Neural crest cell (in vitro differentiated cells): ENCODE measurements around the gene ORC3. TPM values are rescaled to one million over a fixed set of nuclear protein-coding genes. Genes with fewer than 3 reads are reported as not detected.

ENCODE experiments used
- DNase-seq: peaks from one replicate; pipeline ENCODE4 v3.0.0; 2021; ENCODE audit warnings: low read depth, mixed read lengths, low spot score
- H3K27ac Mint-ChIP-seq: one replicate; pipeline ENCODE4 v1.8.0; 2021; ENCODE audit warnings: mild to moderate bottlenecking, mixed read lengths; ENCODE audit not compliant: unreplicated experiment
- H3K27me3 Mint-ChIP-seq: 2 replicates; pipeline ENCODE4 v1.8.0; 2021; ENCODE audit warnings: low read depth, mild to moderate bottlenecking, mixed read lengths
- H3K36me3 Mint-ChIP-seq: 2 replicates; pipeline ENCODE4 v1.8.0; 2021; ENCODE audit warnings: low read depth, mild to moderate bottlenecking, mixed read lengths
- H3K4me1 Mint-ChIP-seq: 2 replicates; pipeline ENCODE4 v1.8.0; 2021; ENCODE audit warnings: mixed read lengths
- H3K4me3 Mint-ChIP-seq: one replicate; pipeline ENCODE4 v1.8.0; 2021; ENCODE audit warnings: mild to moderate bottlenecking, mixed read lengths
- H3K9me3 Mint-ChIP-seq: 2 replicates; pipeline ENCODE4 v1.8.0; 2021; ENCODE audit warnings: mixed read lengths
- total RNA-seq: library from RNA; stranded (reverse); gene quantifications from 2 replicates; pipeline ENCODE4 v1.2.1, GENCODE V29; 2021
- TF ChIP-seq, protein P1 (sequence below): fragments of 200-600 bp; sonication (generic); conservative IDR thresholded peaks from 2 replicates; pipeline ENCODE4 v1.5.0; 2021; ENCODE audit warnings: antibody characterized with exemption, mild to moderate bottlenecking

ORC3 gene
- total RNA-seq, 1 donor from 2014 or later, result 37.3 TPM

DNA sequence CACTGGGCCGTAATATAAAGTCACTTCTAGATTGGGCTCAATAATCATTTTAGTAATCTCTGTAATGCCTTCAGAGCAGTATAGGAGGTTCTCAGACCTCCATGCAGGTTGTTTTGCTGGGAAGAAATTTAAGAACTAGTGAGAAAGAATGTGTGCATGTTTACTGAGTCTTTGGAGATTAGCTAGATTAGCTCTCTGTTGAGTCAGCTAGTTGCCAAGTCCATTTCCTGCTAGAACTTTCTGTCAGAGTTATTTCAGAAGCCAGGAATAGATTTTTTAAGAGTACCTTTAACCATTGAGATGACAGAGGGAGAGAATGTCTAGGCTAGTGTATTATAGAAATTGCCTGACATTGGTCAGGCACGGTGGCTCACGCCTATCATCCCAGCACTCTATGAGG lies 33.3 kb downstream of the ORC3 start:
- no peak for DNase-seq
- Mint-ChIP-seq H3K9me3 (no peaks in the 10 kb centered on the region), H3K36me3 (peaks cover 23% of the 10 kb centered on the region), H3K27me3 (no peaks in the 10 kb centered on the region), H3K4me1 (peaks cover under 1% of the 10 kb centered on the region), H3K4me3 (no peak overlapping the region), H3K27ac (no peak overlapping the region)
- TF ChIP-seq, protein P1, sequence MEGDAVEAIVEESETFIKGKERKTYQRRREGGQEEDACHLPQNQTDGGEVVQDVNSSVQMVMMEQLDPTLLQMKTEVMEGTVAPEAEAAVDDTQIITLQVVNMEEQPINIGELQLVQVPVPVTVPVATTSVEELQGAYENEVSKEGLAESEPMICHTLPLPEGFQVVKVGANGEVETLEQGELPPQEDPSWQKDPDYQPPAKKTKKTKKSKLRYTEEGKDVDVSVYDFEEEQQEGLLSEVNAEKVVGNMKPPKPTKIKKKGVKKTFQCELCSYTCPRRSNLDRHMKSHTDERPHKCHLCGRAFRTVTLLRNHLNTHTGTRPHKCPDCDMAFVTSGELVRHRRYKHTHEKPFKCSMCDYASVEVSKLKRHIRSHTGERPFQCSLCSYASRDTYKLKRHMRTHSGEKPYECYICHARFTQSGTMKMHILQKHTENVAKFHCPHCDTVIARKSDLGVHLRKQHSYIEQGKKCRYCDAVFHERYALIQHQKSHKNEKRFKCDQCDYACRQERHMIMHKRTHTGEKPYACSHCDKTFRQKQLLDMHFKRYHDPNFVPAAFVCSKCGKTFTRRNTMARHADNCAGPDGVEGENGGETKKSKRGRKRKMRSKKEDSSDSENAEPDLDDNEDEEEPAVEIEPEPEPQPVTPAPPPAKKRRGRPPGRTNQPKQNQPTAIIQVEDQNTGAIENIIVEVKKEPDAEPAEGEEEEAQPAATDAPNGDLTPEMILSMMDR, result no peak

DNA sequence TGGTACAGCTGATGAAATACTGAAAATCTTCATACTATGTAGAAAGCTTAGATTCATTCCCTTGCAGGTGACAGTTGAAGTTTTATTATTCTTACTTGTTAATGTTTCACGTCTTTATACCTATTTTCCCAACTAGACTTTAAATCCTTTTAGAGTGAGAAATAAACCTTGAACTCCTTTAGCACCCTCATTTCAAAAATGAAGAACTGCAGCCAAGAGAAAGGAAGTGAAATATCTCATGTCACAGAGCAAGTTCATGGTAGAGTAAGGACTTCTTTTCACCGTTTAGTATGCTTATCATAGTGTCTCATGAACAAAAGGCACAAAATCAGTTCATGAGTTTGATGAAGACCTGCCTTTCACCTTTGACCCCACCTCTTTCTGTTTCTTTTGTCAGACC lies 38.5 kb downstream of the ORC3 start:
- H3K4me3 Mint-ChIP-seq, result no peak overlapping the region
- H3K27ac Mint-ChIP-seq, result no peak overlapping the region
- H3K4me1 Mint-ChIP-seq, result peaks cover 5% of the 10 kb centered on the region
- H3K27me3 Mint-ChIP-seq, result no peaks in the 10 kb centered on the region
- H3K36me3 Mint-ChIP-seq, result peaks cover 19% of the 10 kb centered on the region
- TF ChIP-seq, protein P1, result no peak
- DNase-seq, result no peak
- H3K9me3 Mint-ChIP-seq, result no peaks in the 10 kb centered on the region

DNA sequence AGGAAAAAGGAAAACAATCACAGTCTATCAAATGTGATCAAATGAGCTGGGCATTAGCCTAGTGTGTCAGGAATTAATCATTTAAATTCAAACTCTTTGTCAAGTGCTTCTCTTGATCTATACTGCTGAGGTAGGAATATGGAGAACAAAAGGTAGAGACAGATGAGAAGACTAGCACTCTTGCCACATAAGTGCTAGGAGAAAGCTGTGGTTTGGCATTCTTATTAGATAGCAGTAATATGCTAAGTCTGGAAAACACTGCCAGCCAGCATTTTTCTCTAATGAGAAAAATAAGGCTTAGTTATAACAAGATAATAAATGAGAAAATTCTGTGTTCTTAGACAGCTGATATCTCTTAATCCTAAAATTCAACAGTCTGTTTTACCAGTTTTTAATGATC lies 38.9 kb downstream of the ORC3 start:
- Mint-ChIP-seq H3K36me3 (peaks cover 18% of the 10 kb centered on the region), H3K4me3 (no peak overlapping the region), H3K27ac (no peak overlapping the region), H3K27me3 (no peaks in the 10 kb centered on the region), H3K4me1 (peaks cover 5% of the 10 kb centered on the region), H3K9me3 (no peaks in the 10 kb centered on the region)
- TF ChIP-seq, protein P1, result no peak
- DNase-seq, result no peak

DNA sequence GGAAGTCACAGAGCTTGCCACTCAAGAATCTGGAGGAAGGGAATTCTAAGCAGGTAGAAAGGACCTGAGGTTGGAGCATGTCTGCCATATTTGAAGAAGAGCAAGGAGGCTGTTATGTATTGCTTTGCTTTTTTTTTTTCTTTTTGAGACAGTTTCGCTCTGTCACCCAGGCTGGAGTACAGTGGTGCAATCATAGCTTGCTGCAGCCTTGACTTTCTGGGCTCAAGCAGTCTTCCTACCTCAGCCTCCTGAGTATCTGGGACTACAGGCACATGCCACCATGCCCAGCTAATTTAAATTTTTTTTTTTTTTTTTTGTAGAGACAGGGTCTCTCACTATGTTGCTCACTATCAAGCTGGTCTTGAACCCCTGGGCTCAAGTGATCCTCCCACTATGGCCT lies 40.8 kb downstream of the ORC3 start:
- TF ChIP-seq, protein P1, result no peak
- no peaks in the 10 kb centered on the region for H3K27me3 Mint-ChIP-seq
- H3K4me1 Mint-ChIP-seq, result peaks cover 5% of the 10 kb centered on the region
- H3K36me3 Mint-ChIP-seq, result peaks cover 6% of the 10 kb centered on the region
- no peak overlapping the region for H3K4me3 Mint-ChIP-seq
- H3K27ac Mint-ChIP-seq, result no peak overlapping the region
- no peaks in the 10 kb centered on the region for H3K9me3 Mint-ChIP-seq
- no peak for DNase-seq

DNA sequence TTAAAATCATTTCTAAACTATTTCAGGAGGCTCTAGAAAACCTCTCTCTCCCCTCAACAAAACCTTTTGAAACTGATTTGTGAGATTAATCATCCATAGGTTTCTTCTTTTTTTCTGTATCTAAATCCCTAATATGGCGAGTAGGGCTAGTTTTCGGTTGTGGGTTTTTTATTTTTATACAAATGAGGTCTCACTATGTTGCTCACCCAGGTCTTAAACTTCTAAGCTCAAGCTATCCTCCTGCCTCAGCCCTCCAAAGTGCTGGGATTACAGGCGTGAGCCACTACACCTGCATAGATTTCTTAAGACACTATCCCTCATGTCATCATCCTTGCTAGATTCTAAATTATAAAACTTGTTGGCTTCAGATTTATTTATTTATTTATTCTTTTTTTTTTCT lies 43.9 kb downstream of the ORC3 start:
- Mint-ChIP-seq H3K27me3 (no peaks in the 10 kb centered on the region), H3K27ac (no peak overlapping the region), H3K4me3 (no peak overlapping the region), H3K4me1 (no peaks in the 10 kb centered on the region), H3K9me3 (no peaks in the 10 kb centered on the region), H3K36me3 (peaks cover 4% of the 10 kb centered on the region)
- DNase-seq, result no peak
- TF ChIP-seq, protein P1, result no peak

DNA sequence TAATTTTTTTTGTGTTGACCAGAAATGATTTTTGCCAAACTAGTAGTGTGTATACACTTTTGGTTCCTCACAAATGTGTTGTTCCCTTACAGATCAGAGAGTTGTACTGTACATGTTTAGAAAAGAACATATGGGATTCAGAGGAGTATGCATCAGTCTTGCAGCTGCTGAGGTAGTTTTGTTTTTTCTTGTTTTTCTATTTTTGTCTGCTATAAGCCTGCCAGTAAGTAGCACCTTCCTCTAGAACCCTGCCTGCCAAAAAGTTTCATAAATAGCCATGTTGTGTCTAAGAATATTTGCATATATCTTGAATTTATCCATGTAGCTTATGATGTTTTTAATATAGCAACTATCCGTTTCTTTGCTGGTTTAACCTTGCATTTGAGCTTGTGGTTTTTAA lies 46.4 kb downstream of the ORC3 start:
- H3K27ac Mint-ChIP-seq, result no peak overlapping the region
- TF ChIP-seq, protein P1, result no peak
- H3K36me3 Mint-ChIP-seq, result peaks cover 4% of the 10 kb centered on the region
- H3K4me3 Mint-ChIP-seq, result no peak overlapping the region
- DNase-seq, result no peak
- no peaks in the 10 kb centered on the region for H3K27me3 Mint-ChIP-seq
- H3K9me3 Mint-ChIP-seq, result no peaks in the 10 kb centered on the region
- no peaks in the 10 kb centered on the region for H3K4me1 Mint-ChIP-seq
